NB4 (cell line): ENCODE measurements around the gene AFF2.
A peak's percentile ranks its signal among the peaks of the same experiment; 100 is the strongest.

ENCODE experiments used
- DNase-seq: peaks from one replicate; pipeline ENCODE4 v3.0.0; 2010; ENCODE audit warnings: low read depth
- H3K4me3 ChIP-seq: one replicate; pipeline ENCODE4 v1.5.1; 2011; ENCODE audit warnings: mild to moderate bottlenecking, low read depth, low read length, moderate library complexity
- MYC ChIP-seq: IDR thresholded peaks from 2 replicates; pipeline ENCODE4 v1.6.1; 2011; ENCODE audit warnings: low read depth, low read length
- POLR2A ChIP-seq: IDR thresholded peaks from 2 replicates; pipeline ENCODE4 v1.6.1; 2011; ENCODE audit warnings: mild to moderate bottlenecking; ENCODE audit not compliant: insufficient read length; ENCODE audit errors: extremely low read depth
- TF ChIP-seq, protein P1 (sequence below): IDR thresholded peaks from one replicate; pipeline ENCODE4 v1.5.1; 2012; ENCODE audit warnings: low read depth, low read length
- TF ChIP-seq, protein P2 (sequence below): IDR thresholded peaks from 2 replicates; pipeline ENCODE4 v1.6.1; 2011; ENCODE audit warnings: low read depth, low read length

AFF2 gene

DNA sequence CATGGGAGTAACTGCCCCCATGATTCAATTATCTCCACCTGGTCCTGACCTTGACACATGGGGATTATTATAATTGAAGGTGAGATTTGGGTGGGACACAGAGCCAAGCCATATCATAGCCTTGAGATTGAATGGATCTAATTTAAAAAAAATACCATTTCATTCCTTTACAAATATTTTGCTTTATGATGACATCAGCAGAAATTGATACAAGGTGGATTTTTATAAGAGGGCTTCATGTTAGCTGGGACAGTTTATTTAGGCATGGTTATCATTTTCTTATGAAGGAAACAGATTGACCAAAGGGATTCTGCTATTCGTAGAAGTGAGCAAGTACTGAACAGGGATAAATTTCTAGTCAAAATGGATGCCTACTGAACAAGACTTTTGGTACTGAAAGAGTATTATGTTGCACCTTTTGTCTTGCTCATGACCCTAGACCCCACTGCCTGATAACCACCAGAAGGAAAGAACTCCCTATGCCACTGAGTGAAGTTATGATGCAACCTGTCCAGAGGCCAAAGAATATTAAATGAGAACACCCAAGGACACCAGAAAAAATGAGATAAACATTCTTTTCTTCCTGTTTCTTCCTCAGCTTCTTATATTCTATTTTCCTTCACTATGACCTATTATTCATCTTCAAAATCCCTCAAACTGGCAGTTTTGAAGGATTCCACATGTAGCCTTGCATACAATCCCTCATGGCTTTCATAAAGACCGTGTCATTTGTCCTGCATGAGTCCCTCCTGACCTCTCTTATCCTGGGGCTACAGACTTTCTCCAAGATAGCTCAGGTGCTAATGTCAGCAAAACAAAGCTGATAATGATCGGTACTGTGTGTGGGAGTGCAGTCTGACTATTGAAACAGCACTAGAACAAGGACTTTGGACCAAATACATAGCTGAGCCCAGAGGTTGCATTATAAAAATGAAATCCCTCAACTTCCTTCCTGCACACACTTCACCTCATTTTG is 118.3 kb downstream of the AFF2 start:
- no peak overlapping the region for H3K4me3 ChIP-seq
- TF ChIP-seq MYC: no peak
- TF ChIP-seq, protein P1, sequence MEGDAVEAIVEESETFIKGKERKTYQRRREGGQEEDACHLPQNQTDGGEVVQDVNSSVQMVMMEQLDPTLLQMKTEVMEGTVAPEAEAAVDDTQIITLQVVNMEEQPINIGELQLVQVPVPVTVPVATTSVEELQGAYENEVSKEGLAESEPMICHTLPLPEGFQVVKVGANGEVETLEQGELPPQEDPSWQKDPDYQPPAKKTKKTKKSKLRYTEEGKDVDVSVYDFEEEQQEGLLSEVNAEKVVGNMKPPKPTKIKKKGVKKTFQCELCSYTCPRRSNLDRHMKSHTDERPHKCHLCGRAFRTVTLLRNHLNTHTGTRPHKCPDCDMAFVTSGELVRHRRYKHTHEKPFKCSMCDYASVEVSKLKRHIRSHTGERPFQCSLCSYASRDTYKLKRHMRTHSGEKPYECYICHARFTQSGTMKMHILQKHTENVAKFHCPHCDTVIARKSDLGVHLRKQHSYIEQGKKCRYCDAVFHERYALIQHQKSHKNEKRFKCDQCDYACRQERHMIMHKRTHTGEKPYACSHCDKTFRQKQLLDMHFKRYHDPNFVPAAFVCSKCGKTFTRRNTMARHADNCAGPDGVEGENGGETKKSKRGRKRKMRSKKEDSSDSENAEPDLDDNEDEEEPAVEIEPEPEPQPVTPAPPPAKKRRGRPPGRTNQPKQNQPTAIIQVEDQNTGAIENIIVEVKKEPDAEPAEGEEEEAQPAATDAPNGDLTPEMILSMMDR: no peak
- TF ChIP-seq, protein P2, sequence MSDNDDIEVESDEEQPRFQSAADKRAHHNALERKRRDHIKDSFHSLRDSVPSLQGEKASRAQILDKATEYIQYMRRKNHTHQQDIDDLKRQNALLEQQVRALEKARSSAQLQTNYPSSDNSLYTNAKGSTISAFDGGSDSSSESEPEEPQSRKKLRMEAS: no peak
- no peak for TF ChIP-seq POLR2A
- no peak for DNase-seq

DNA sequence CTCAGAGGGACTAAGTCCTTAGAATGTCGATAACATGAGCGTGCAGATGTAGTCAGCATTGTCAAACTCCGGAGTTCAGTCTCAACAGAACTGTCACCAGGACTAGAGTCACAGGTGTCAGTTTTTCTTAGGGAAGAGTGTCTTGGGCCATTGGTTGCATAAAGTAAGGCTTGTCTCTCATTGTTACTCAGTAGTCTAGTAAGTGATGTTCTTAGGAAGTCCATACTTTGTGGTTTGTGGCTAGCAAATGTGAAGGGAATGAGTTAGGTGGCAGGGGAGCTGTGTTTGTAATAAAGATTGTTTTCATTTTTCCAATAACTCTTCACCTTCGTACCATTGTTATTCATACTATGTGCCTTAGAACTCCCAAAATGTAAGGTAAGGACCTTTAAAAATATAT is 119.6 kb downstream of the AFF2 start:
- no peak overlapping the region for H3K4me3 ChIP-seq
- TF ChIP-seq, protein P1: no peak
- no peak for TF ChIP-seq POLR2A
- no peak for TF ChIP-seq MYC
- TF ChIP-seq, protein P2: no peak
- peak; percentile 17 for DNase-seq

DNA sequence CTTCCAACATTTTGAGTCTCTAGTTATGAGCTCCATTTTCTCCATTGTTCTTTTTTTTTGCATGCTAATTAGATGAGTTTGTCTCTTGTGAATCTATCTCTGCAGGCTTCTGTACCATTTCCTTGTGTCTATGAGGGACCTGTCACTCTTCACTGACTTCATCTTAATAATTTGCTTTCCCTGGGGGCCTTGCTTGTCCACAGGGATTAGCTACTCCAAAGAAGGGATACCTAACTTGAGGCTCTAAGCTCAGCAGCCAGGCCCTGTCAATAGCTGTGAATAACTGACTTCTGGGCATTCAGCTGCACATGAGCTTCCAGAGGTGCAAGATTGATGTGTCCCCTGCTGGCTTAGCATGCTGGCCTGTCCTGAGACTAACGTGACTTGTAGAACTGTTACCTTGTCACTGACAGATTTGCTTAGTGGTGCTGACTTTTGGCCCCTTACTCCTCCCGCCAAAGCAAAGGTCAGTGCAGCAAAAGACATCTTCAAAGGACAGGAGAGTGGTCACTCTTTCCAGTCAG is 124.6 kb downstream of the AFF2 start:
- TF ChIP-seq, protein P1: no peak
- TF ChIP-seq MYC: no peak
- TF ChIP-seq POLR2A: no peak
- TF ChIP-seq, protein P2: no peak
- H3K4me3 ChIP-seq: no peak overlapping the region
- no peak for DNase-seq

DNA sequence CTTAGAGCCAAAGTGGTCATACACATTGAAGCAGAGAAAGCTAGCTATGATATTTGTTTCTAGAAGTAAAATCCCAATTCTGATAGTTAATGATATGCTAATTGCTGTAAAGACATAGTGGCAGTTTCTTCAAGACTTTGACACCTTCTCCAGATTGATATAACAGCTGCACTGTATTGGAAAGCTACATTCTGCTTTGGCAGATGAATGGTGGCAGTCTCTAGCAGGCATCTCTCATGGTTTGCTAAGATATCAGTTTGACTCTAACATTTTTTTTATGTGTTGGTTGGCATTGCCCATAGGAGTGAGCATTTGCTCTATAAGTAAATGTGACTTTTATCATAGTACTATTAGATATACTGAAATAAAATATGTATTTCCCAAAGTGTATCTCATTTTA is 128.2 kb downstream of the AFF2 start:
- TF ChIP-seq, protein P1: no peak
- TF ChIP-seq POLR2A (no peak), MYC (no peak)
- TF ChIP-seq, protein P2: no peak
- no peak for DNase-seq
- no peak overlapping the region for H3K4me3 ChIP-seq

DNA sequence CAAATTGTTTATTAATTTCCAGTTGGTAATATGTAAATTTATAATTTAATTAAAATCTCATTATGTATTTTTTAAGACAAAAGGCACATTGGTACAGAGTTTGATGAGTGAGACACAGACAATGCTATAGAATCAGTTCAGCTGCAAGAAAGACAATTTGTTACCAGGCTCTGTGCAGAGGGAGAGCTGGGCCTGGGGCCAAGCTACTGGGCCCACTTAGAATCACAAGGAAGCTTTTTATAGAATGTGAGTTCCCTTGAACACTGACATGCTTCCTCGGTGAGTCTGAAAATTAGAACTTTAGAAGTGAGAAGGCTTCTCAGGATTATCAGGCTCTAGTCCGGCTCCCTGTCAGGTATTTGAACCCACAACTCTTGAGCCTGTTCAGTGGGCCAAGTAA is 129.0 kb downstream of the AFF2 start:
- no peak for DNase-seq
- TF ChIP-seq, protein P1: no peak
- TF ChIP-seq POLR2A: no peak
- no peak for TF ChIP-seq MYC
- TF ChIP-seq, protein P2: no peak
- H3K4me3 ChIP-seq: no peak overlapping the region
